Uterus (tissue), 2 donors: ENCODE data around the gene KLF1.

ENCODE experiments used
- CTCF ChIP-seq, 4 experiments: fragments of 200-600 bp in 2 of 4; fragments of 450-650 bp in 2 of 4; sonication (generic) in 2 of 4; IDR thresholded peaks; one replicate each; pipeline ENCODE4 v1.5.1; 2016 to 2019; ENCODE audit warnings: antibody characterized with exemption in 4 of 4, mild to moderate bottlenecking in 2 of 4, moderate library complexity in 1 of 4
- POLR2A ChIP-seq, 2 donors: fragments of 450-650 bp; IDR thresholded peaks; one replicate each; pipeline ENCODE4 v1.6.1; 2016; ENCODE audit warnings: antibody characterized with exemption in 2 of 2, mild to moderate bottlenecking in 1 of 2, moderate library complexity in 1 of 2

- no peak for TF ChIP-seq POLR2A (IDR thresholded peaks at IDR 0.05)
- TF ChIP-seq CTCF (IDR thresholded peaks at IDR 0.05) = no peak
Measured at GRCh38 chr19:12858041-12858928, 28.7 kb downstream of the KLF1 start.
